Left ventricle myocardium superior (tissue), 1 donor: Measurements from ENCODE around the gene CYP2E1. TPM values are rescaled to one million over a fixed set of nuclear protein-coding genes. Genes with fewer than 3 reads are reported as not detected.
"Not testable (repeated sequence)": the region's sequence is repeated elsewhere in the genome, so short reads cannot be mapped to it uniquely, and the experiment has no call there.

Experiments
- ATAC-seq: fragments of 200-7000 bp; cut with Tn5 transposase; one replicate; pipeline ENCODE4 v1.9.1; 2020; ENCODE audit warnings: mild to moderate bottlenecking, moderate library complexity
- DNase-seq: peaks from one replicate; pipeline ENCODE4 v3.0.0-alpha.2; 2020
- intact Hi-C: fragments of 100-400 bp; cut with micrococcal nuclease; formaldehyde crosslinking; loops from one replicate; pipeline ENCODE4 v1.11.0; 2022
- total RNA-seq: library from RNA; stranded (reverse); fragmentation: NEBNext Ultra II Directional; extraction: Animal tissue kit (Norgen Biotek cat#: 25700); gene quantifications from one replicate; pipeline ENCODE4 v1.2.1, GENCODE V29; 2021
- donor health status: DM: no; HTN: yes; CAD: no; lungs with severe emphysema.

Gene CYP2E1
- total RNA-seq, 1 donor from 2014 or later, result 0.69 TPM

DNA sequence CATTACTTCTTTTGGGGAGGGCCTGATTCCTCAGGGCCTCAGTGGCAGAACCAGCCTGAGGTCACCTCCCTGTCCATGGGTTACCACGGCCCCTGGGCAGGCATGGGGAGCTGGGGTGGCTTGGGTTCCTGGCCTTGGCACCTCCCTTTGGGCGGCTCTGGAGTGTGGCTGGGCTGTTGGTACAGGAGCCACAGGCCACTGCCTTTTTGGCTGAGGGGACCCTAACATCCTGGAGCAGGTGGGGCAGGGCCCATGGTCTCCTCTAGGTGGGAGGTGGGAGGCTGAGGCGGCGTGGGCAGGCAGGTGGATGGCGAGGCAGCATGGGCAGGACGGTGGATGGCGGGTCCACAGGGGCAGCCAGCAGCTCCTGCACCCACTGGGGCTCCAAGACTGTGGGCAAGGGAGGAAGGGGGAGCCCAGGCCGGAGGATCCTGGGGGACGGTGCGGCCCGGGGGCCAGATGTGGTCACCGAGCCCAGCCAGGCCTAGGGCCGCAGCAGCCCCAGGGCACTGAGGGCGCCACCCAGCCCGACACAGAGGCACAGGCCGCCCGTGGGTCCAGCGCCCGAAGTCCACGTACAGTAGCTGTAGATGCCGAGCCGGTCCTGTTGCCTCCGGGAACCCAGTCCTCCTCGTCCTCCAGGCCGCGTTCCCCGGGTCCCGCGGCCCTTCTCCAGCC, 40.6 kb downstream of the CYP2E1 start:
- intact Hi-C loops, result no loop called here

DNA sequence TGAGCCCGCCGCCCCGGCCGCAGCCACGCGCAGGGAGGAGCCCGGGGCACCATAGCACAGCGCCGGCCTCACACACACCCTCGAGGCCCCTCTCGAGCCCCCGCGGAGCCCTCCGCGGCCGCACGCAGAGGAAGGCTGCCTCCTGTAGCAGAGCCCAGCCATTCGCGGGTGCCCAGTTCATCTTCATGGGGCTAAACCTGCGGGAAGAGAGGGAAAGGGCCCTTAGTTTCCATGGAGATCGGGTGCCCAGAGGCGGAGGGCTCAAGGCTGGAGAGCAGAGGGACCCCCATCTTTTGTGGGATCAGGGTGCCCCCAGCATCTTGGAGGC, 41.1 kb downstream of the CYP2E1 start:
- DNase-seq, result no peak
- intact Hi-C loops, result no loop called here
- no peak for ATAC-seq

More for the DNA sequence above, 40.6 kb downstream of the CYP2E1 start:
- no peak for ATAC-seq
- DNase-seq, result no peak

DNA sequence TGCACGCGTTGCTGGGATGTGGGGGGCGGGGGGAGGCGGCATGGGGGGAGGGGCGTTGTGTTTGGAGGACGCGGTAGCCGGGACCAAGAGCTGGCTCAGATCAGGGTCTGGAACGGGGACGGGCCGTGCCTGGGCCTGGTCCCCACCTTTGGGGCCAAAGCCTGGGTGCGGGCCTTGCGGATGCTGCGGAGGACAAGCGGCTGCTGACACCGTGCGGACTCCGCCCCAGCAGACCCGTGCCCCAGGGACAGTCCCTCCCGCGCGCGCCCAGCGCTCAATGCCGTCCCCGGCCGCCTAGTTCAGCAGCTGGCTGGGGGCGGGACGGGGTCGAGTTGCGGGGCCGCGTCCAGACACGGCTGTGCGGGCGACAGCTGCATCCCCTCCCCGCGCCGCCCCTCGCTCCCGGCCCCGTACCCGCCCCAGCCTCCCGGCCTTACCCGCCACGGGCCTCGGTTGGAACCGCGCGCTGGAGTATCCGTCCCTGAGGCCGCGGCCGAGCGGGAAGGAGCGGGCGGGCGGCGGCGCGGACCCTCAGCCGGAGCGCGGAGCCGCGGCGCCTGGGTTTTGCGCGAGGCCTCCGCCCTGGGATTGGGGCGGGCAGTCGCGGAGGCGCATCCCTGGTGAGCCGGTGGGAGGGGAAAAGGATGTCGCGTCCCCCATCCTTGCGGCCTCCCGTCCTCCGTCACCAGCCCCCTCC, 41.8 kb downstream of the CYP2E1 start:
- DNase-seq, intact Hi-C loops: not testable (repeated sequence)
- ATAC-seq, result peak; percentile 42

DNA sequence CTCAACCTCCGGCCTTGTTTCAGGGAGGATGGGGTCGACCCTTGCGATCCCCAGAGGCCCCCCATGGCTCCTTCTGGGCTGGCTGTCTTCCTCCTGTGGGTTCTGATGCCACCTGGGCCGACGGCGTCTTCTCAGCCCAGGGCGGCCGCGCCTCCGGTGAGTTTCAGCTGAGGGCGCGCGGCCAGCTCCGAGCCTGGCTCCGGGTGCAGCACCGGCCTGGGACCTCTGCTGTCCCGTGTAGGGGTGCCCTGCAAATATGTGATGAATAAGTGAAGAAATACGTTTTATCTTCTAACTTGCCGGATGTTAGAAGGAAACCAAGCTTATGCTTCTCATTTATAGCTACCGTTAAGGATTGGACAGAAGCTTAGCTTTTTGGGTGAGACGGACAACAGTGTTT, 42.6 kb downstream of the CYP2E1 start:
- DNase-seq, intact Hi-C loops: not testable (repeated sequence)
- ATAC-seq, result peak; percentile 39

DNA sequence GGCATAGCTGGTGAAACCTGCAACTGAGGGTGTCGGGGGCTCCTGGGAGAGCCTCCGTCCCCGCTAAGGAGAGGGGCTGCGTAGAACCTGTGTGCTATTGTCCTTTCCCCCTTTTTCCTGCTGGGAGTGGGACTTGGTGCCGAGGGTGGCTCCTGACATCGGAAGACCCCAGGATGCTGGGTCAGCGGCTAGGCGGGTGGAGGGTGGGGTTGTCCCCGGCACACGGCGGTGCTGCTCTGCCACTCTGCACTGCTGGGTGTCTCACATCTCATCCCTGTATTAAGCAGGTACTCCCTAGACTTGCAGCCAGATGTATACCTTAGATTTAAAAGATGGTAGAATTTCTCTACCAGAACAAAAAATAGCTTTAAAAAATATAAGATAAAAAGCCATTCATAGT, 44.9 kb downstream of the CYP2E1 start:
- intact Hi-C loops, DNase-seq, ATAC-seq: not testable (repeated sequence)

DNA sequence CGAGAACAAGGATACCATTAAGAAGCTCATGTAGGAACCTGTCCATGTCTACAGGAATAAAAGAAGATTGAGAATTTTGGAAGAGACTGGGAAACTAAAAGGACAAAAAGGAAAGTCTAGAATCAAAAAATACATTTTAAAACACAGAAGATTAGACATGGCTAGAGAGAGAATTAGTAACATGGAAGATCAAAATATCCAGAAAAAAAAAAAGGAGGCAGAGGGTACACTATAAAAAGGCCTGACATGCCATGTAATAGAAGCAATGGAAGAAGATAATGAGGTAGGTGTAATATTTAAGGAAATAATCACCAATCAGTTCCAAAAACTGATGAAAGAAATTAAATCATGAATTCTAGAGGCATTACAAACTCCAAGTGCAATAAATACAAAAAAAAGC, 46.3 kb downstream of the CYP2E1 start:
- DNase-seq, intact Hi-C loops, ATAC-seq: not testable (repeated sequence)

DNA sequence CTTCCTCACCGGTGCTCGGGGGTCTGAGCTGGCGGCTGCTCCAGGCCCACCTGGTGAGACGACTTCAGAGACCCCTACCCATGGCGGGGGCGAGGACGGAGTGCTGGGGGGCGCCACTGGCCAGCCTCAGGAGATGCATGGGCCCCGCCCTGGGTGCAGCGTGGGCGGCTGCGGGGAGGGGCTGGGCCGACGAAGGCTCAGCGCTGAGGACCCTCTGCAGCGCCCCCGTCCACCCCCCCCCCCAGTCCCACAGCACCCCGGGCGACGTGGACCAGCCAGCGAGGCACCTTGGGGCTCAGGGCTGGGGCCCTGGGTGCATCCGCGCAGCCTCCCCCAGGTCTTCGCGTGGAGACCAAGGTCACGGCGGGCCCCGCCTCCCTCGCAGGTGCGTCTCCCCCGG, 49.9 kb downstream of the CYP2E1 start:
- intact Hi-C loops, ATAC-seq, DNase-seq: not testable (repeated sequence)

Other genes starting within 250 kb of the CYP2E1 start
- 42.6 TPM for gene TUBGCP2, start 218.5 kb upstream of the CYP2E1 start, total RNA-seq
- gene ZNF511, start 218.4 kb upstream of the CYP2E1 start, total RNA-seq, result 45.1 TPM
- gene CALY, start 190.5 kb upstream of the CYP2E1 start, total RNA-seq, result not detected
- not detected for gene PRAP1, start 180.0 kb upstream of the CYP2E1 start, total RNA-seq
- 9.3 TPM for gene FUOM, start 169.3 kb upstream of the CYP2E1 start, total RNA-seq
- 226 TPM for gene ECHS1, start 154.0 kb upstream of the CYP2E1 start, total RNA-seq
- gene PAOX, start 148.1 kb upstream of the CYP2E1 start, total RNA-seq, result 2.8 TPM
- gene MTG1, start 133.2 kb upstream of the CYP2E1 start, total RNA-seq, result 20.9 TPM
- gene SPRN, start 102.7 kb upstream of the CYP2E1 start, total RNA-seq, result not detected
- gene SCART1, start 73.4 kb upstream of the CYP2E1 start, total RNA-seq, result 0.45 TPM
- gene SYCE1, start 38.2 kb downstream of the CYP2E1 start, total RNA-seq, result 0.47 TPM
- gene FRG2B, start 99.4 kb downstream of the CYP2E1 start, total RNA-seq, result not detected